GM19328 (cell line): ENCODE results near the gene LRRC75B.

Source experiments
- ATAC-seq: cut with Tn5 transposase; IDR thresholded peaks from one replicate; pipeline ENCODE4 v1.9.1; 2021; ENCODE audit warnings: mild to moderate bottlenecking, moderate library complexity; ENCODE audit not compliant: unreplicated experiment

Gene LRRC75B

DNA sequence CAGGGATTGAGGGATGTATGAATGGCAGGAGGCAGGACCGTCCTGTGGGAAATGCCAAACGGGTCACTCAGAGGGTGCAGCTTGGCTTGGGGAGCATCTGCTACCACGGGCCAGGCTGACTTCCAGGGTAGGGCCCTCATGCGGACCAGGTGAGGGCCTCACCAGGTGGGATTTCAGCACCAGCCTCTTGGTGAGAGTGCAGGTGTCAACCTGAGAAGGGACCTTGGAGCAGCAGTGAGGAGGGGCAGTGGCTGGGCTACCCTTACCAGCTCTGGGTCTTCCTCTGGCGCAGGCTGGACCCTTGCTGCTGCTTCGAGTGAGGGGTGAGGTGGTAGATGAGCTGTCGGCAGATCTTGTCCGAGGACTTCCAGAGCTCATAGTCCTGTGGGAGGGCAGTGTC, 4.9 kb downstream of the LRRC75B start:
- no peak for ATAC-seq

DNA sequence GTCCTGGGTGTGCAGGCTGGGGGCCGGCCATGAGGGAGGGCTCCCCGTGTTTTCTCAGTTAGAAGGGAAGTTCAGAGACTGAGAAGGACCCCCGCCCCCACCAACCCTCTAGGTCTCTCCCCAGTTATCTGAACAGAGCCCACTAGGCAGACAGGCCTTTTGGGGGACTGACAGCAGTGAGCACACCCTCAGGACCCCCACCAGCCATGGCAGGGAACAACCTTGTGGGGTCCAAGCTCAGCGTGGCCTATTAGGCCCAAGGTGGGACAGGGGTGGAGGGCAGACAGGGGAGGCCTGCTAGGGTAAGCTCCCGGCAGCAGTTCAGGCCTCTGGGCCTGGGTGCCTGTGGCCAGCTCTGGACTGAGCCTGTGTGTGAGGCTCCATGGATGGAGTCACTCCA, 5.6 kb downstream of the LRRC75B start:
- ATAC-seq: no peak

DNA sequence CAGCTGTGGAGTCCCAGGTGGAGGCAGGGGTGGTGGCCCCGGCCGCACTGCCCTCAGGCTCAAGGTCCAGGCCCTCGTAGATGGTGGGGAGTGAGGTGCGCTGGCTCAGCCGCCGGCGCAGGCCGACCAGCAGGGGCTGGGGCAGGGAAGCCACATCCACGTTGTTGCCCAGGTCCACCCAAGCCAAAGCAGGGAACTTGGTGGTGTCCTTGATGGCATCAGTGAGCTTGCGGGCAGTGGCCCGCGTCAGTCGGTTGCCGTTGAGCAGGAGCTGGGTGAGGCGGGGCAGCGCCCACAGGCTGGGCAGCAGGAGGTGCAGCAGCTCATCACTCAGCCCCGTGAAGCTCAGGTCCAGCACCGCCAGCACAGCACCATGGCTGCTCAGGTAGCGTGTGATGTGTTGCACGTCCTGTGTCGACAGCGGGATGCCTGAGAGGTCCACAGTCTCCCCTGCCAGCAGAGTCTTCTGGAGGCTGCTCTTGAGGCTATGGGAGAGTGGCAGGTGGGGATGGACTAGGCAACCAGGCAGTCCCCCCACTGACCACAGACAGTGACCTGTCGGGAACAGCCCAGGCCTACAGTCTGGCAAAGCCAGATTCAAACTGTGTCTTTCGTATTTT, 6.8 kb downstream of the LRRC75B start:
- ATAC-seq: no peak

DNA sequence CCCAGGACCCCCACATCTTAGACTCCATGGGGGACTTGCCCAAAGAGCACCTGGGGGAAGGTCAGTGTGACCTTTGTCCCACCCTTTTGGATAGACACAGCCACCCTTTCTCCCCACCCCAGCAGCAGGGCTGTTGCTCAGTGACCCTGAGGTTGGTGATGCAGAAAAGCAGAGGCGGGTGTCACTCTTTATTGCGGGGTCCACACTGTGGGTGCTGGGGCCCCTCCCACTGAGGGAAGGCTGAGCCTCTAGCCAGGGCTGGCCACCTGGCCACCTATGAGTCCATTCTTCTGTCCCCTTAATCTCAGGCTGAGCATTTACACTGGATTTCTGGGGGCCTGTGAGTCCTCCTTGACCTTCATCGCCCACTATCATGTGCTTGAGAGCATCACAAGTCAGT, 7.4 kb downstream of the LRRC75B start:
- ATAC-seq: no peak

DNA sequence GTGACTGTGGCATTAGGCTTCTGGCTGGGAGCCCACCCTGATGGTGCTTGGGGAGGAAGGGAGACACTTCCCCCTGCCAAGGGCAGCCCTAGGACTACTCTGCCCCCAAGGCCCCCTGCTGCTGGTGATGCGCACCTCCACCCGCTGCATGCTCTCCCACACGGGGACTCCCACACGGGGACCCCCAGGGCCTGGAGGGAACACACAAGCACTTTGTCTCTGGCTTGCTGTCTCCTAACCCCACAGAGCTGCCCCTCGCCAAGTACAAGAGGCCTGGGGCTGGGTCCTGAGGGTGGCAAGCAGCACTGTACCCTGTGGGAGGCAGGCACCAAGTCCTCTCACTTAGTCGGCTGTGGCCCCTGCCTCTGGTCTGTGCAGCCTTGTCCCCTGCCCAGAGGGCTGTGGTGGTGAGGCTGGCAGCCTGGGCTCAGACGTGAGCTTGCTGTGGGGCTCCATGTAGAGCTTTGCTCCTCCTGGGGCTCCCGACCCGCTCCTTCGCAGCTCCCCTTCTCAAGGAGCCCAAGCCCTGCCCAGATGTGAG, 7.9 kb downstream of the LRRC75B start:
- no peak for ATAC-seq

DNA sequence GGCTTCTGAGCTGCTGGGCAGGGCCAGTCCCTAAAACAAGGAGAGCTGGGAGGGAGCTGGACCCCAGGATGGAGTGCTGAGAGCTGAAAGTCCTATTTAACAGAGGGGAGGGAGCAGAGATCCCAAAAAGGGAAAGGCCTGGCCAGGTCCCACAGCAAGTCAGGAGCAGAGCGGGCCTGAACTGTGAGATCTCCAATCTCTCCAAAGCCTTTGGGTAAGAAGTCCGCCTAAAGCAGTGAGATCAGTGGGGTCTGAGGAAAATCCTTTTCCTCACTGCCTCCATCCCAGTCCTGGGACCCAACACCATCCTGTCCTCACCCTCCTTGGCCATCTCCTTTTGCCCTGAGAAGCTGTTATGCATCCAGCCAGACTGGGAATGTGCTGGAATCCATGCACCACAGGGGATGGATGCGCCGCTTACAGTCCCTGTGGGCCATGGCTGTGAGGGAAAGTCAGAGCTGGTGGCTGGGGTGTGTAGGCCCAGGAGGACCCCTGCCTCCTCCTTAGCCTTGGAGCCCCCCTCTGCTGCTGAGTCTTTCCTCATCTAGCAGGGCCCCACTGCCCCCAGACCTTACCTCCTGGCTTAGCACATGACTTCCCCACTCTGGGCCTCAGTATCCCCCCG, 8.6 kb downstream of the LRRC75B start:
- ATAC-seq: no peak

DNA sequence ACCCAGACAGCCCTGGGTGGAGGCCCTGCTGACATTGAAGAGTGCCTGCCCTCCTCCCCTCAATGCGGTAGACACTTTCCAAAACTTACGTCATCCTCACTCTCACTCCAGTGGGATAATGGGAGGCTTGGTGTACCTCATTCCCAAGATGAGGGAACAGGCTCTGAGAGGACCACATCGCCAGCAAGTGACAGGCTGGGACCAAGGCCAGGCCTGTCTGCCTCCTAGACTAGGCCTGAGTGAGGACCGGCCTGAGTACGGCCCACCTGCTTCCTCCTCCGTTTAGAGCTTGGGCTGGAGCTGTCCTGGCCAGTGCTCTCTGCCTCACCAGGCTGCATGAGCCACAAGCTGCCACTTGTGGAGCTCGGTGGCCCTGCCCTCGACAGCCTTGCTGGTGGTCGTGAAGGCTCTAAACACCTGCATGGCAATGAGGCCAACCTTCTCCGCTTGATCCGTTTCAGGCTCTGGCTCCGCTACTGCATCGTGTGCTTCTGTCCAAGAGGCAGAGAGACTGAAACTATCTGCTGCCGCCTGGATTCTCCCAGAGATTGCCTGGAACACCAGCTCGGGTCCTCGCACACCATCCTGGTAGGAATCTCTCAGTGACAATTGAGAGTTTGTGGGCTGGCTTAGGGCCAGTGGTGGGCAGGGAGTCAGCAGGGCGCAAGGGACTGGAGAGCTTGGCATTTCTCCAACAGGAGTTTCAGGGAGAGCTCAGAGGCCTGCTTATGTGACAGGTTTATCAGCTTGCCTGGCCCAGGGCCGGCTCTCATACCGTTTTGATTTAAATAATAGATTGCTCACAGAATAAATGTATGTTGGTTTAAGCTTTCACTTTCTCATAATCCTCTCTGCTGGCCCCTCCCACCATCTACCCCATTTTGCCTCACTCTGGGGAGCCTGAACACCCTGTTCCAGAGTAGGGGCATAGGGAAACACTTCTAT, 9.4 kb downstream of the LRRC75B start:
- ATAC-seq: no peak

DNA sequence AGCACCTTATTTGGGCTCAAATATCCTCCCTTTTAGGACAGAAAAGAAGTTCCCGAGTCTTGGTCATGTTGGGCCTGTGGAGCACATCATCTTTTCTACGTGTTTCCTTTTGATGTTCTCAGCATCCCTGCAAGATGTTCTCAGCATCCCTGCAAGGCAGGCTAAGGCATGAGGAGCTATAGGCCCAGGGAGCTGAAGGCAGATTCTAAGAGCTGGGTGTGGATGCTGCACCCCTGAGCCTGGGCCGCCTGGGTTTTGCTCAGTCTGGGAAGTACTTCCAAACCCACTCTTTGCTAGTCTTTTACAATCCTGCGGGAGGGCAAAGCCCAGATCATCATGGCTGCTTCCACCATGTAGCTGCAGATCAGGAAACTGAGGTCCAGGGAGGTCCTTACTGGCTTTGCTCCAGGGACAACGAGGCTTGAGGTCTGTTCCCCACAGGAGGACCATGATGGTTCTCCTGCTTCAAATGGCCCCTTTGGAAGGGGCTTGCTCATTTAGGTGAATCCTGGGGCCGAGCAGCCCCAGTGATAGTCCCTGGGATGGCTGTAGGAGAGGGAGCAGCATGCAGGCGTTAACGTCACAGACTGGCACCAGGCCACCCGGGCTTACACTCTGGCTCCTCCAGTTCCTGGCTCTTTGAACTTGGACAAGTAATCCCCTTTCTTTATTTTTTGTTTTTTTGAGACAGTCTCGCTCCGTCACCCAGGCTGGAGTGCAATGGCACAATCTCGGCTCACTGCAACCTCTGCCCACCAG, 10.6 kb downstream of the LRRC75B start:
- no peak for ATAC-seq

DNA sequence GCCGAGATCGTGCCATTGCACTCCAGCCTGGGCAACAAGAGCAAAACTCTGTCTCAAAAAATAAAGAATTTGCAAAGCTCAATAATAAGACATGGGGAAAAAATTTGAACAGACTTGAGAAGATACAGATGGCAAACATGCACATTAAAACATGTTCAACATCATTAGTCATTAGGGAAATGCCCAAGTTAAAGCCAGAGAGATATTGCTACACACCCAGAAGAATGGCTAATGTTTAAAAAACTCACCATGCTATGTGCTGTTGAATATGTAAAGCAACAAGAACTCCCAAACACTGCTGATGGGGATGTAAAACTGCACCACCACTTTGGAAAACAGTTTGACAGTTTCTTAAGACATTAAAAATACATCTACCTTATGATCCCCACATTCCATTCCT, 12.6 kb downstream of the LRRC75B start:
- no peak for ATAC-seq

DNA sequence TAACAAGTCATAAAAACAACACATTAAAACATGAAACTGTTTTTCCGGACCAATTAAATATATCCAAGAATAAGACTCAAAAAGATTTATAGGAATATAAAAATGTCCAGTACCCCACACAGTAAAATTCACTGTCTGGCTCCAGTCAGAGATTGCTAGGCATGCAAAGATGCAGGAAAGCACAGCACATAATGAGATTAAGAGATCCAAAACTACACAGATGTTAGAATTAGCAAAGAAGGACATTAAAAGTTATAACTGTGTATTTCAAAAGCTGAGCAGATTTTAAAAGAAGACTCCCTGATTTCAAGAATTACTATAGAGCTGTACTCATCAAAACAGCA, 13.6 kb downstream of the LRRC75B start:
- ATAC-seq: no peak

DNA sequence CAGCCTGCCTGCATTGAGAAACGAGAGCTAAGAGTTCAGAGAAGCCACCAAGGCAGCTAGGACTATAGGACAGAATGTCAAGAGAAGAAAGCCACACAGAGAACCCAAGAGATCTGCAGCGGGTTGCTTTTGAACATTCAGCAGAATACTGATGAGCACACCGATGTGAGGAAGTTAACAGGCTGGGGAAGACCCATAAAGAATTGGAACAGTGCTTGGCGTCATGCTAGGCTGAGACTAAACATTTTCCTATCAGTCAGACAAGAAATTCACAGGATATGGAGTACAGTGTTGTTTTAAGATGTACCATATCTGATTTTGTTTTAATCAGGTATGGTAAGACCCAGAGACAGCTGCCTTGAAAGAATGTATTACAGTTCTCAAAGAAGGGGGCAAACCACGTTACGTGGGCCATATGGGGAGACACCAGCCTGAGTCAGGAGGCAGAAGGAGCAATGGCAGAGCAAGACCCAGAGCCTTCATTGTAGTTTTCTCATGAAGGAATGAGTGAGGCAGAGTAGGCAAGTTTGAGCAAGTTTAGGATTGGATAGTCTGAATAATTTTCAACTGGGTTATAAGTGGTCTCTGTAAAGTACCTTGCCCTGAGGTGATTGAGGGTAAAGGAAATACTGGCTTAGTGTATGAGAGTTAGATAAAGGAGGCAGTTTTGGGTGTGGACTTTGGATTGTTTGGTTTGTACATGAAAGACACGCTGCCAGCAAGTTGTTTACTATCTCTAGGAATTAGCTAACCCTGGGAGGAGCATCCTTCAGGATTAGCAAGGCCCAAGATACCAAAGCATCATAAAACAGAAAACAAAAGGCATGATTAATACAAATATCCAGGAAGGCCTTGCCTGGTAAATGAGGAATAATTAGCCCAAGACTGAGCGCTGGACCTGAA, 14.3 kb downstream of the LRRC75B start:
- no peak for ATAC-seq

DNA sequence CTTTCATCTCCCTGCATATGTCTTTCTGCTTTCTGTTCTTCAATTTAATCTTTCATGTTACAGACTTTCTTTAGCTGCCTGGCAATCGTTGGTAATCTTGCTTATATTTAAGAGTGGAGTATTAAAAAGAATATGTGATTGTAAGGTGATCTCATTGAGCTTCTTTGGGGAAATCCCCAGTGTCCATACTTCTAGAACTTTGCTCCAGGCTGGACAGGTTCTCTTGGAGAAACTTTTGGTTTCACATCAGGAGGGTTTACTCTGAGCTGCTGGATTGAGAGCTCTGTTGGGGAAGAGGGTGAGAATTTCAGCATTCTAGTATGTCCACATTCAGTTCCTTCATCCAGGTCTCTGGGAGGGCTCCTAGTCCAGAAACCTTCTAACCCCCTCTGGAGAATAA, 16.1 kb downstream of the LRRC75B start:
- no peak for ATAC-seq

DNA sequence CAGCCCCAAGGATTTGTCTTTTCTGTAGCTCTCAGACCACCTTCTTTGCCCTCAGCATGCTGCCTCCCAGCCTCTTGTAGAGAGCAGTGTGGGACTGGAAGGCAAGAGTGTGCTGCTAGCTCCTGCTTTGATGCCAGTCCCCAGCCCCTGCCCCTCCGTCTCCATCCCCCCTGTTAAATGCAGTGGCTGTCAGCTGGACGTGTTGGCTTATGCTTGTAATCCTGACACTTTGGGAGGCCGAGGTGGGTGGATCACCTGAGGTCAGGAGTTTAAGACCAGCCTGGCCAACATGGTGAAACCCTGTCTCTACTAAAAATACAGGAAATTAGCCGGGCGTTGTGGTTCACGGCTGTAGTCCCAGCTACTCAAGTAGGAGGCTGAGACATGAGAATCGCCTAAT, 21.6 kb downstream of the LRRC75B start:
- no peak for ATAC-seq

DNA sequence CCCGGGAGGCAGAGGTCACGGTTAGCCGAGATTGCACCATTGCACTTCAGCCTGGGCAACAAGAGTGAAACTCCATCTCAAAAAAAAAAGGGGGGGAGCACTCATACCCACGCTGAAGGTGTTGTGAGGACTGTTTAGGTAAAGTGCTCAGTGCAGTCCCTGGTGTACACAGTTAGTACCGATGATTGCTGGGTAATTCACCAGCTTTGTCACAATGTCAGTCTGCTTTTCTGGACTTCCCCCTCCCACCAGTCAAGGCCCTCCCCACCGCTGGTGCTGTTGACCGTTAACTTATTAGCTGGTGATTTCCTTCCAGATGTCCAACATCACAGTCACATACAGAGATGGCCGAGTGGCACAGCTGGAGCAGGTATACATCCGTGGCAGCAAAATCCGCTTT, 25.2 kb downstream of the LRRC75B start:
- no peak for ATAC-seq

DNA sequence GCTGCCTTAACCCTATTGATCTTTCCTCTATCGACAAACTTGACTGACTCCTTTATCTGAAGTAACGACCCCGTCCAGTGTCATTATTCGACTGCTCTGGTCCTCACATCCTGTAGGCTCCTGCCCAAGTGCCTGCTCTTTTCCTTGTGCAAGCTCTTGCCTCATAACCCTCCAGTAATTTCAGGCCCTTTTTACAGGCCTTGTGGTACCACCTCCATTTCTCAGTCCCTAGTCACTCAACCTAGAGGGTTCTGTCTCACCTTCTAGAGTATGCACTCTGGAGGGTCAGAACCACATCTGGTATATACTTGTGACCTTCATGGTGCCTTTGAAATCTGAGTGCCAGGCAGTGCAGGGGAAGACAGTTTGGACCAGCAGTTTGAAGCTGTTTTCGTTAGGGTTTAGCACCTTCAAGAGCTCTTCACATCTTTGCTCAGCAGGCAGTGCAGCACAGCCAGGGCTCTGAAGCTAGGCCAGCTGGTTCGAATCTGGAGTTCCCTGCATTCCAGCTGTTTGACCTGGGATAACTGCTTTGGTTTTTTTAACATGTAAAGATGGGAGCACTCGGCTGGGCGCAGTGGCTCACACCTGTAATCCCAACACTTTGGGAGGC, 25.9 kb downstream of the LRRC75B start:
- ATAC-seq: no peak

DNA sequence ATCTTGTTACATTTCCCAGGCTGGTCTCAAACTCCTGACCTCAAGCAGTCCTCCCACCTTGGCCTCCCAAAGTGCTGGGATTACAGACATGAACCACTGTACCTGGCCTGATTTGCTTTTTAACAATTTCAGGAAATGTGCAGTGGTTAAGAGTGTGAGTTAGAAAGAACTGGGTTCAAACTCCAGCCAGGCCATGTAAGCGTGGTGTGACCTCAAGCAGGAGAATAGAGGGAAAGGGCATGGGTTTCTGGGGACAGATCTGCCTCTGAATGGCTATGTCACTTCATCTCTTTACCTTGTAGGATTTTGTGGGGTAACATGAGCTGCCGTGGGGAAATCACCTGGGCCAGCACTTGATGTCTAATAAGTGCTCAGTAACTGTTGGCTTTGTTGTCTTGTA, 27.8 kb downstream of the LRRC75B start:
- ATAC-seq: no peak

DNA sequence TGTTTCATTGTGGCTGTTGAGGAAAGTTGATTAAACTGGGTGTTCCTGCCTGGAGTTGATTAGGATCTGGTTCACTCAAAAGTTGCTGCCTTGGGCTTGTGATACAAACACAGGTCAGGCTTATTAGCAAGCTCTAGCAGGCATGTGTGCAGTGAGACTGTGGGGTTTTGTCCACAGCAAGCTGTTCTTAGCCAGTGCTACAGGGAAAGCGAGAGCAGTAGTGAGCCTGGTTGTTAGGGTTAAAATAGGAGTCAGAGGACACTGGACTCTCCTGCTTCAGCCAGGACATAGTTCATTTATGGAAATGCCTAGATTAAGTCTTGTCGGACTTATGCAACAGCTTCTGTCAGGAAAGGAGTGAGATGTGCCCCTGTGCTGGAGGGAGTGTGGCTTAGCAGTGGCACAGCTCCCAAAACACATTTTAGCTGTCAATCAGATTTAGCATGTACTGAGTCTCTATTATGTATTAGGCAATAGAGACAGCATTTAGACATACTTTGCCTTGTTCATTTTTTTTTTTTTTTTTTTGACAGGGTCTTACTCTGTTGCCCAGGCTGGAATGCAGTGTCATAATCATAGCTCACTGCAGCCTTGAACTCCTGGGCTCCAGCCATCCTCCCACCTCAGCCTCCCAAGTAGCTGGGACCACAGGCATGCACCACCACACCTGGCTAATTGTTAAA, 28.4 kb downstream of the LRRC75B start:
- ATAC-seq: no peak

DNA sequence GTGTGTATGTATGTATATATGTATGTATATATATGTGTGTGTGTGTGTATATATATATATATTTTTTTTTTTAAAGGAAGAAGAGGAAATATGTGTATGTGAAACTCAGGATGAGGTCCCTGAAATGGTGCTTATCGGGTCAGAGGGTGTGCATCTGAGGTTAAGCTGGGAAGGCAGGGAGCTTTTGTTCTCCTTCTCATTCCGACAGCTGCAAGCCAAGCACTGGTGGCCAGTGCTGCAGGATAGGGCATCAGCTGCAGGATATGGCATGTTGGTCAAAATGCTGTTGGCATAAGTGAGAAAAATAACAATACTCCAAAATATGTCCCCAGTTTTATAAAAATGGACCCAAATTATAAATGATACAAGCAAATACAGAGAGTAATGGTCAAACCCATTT, 29.6 kb downstream of the LRRC75B start:
- ATAC-seq: no peak

DNA sequence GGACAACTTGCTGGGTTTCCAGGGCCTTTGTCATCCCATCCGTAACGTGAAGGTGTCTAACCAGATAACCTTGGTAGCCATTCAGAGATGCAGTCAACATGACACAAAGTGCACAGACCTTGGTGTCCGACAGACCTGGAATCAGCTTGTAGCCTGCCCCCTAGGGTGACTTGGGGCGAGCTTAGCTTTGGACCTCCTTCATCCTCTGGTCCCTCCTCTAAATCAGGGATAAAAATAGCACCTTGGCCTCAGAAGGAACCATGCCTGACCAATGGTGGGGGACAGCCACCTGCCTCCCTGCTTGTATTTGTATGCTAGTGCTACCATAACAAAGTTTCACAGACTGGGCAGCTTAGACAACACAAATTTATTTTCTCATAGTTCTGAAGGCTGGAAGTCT, 33.4 kb downstream of the LRRC75B start:
- ATAC-seq: no peak
